NCI-H1930 (cell line): Measurements from ENCODE around the gene C7orf33.
A peak's percentile ranks its signal among the peaks of the same experiment; 100 is the strongest.
"Not testable (repeated sequence)": the region's sequence is repeated elsewhere in the genome, so short reads cannot be mapped to it uniquely, and the experiment has no call there.

Experiments
- DNase-seq, 2 experiments: peaks; one replicate each; lab custom pipeline; 2025; lab: John Stamatoyannopoulos, UW

C7orf33 gene

GRCh38 chr7:148590471-148590870, at the start of gene C7orf33:
TSS of gene C7orf33 (plus strand) at chr7:148590766. CDS start at chr7:148590926, 160 bp downstream.
- DNase-seq: no peak

GRCh38 chr7:148541891-148542504, 48.6 kb upstream of the C7orf33 start:
- DNase-seq: no peak

GRCh38 chr7:148543302-148543701, 47.3 kb upstream of the C7orf33 start:
- DNase-seq: no peak

- DNase-seq: no peak
Measured at GRCh38 chr7:148545172-148545571, 45.4 kb upstream of the C7orf33 start.

GRCh38 chr7:148545932-148546331, 44.6 kb upstream of the C7orf33 start:
- no peak for DNase-seq

- no peak for DNase-seq
Measured at GRCh38 chr7:148546857-148547256, 43.7 kb upstream of the C7orf33 start.

GRCh38 chr7:148547951-148548350, 42.6 kb upstream of the C7orf33 start:
- no peak for DNase-seq

GRCh38 chr7:148553979-148554378, 36.6 kb upstream of the C7orf33 start:
- no peak for DNase-seq

GRCh38 chr7:148556892-148557291, 33.7 kb upstream of the C7orf33 start:
- no peak for DNase-seq

- DNase-seq: no peak
Measured at GRCh38 chr7:148558914-148559313, 31.7 kb upstream of the C7orf33 start.

GRCh38 chr7:148561099-148561498, 29.5 kb upstream of the C7orf33 start:
- no peak for DNase-seq

GRCh38 chr7:148563583-148564274, 26.8 kb upstream of the C7orf33 start:
- DNase-seq: no peak

GRCh38 chr7:148564275-148564951, 26.2 kb upstream of the C7orf33 start:
- DNase-seq: not testable (repeated sequence)

- no peak for DNase-seq
Measured at GRCh38 chr7:148566736-148567135, 23.8 kb upstream of the C7orf33 start.

GRCh38 chr7:148567524-148567923, 23.0 kb upstream of the C7orf33 start:
- DNase-seq: peak; percentile 18 to 49

GRCh38 chr7:148570510-148570909, 20.1 kb upstream of the C7orf33 start:
- no peak for DNase-seq

- DNase-seq: not testable (repeated sequence)
Measured at GRCh38 chr7:148570973-148571372, 19.6 kb upstream of the C7orf33 start.

GRCh38 chr7:148571381-148571780, 19.2 kb upstream of the C7orf33 start:
- DNase-seq: no peak

- peak in 1 of 2 experiments; percentile 23 for DNase-seq
Measured at GRCh38 chr7:148572067-148572522, 18.5 kb upstream of the C7orf33 start.

- not testable (repeated sequence) for DNase-seq
Measured at GRCh38 chr7:148573581-148573980, 17.0 kb upstream of the C7orf33 start.

GRCh38 chr7:148575640-148576411, 14.7 kb upstream of the C7orf33 start:
- peak; percentile 11 to 48 for DNase-seq

- DNase-seq: no peak
Measured at GRCh38 chr7:148579366-148579765, 11.2 kb upstream of the C7orf33 start.
